GM19099 (cell line): ENCODE results near the gene ELAC2.

Experiments
- POLR2A ChIP-seq: IDR thresholded peaks from 3 replicates; pipeline ENCODE4 v1.6.1; 2011; ENCODE audit warnings: low read depth; ENCODE audit not compliant: insufficient read length; ENCODE audit errors: extremely low read depth

The ELAC2 gene

DNA sequence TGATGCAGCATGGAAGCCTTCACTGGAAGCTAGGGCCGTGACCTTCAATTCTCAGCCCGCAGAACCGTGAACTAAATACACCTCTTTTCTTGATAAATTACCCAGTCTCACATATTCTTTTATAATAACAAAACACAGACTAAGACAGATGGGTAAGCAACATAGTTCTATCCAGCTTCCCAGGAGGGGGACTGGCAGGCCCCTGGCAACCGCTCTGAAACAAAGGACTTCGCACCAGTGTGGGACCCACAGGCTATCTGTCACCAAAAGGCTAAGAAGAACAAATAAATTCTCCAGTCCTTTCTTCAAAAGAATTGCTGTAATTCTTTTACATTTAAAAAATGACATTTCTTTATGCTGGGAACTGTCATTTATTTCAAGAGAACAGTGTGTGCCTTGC, 19.0 kb downstream of the ELAC2 start:
- no peak for TF ChIP-seq POLR2A

DNA sequence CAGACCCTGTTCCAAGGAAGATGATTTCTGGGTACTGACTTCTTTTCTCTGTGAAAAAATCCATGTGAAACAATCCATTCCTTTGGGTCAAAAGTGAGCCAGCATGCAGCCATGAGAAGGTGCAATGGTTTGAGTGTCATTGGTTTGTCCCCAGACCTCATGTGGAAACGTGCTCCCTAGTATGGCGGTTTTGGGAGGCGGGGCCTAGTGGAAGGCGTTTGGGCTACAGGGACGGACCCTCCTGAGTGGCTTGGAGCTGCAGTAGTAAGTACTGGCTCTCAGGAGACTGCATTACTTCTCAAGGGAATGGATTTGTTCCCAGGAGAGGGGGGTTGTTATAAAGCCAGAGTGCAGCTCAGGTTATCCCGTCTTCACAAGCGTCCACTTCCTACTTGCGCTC, 19.4 kb downstream of the ELAC2 start:
- no peak for TF ChIP-seq POLR2A

DNA sequence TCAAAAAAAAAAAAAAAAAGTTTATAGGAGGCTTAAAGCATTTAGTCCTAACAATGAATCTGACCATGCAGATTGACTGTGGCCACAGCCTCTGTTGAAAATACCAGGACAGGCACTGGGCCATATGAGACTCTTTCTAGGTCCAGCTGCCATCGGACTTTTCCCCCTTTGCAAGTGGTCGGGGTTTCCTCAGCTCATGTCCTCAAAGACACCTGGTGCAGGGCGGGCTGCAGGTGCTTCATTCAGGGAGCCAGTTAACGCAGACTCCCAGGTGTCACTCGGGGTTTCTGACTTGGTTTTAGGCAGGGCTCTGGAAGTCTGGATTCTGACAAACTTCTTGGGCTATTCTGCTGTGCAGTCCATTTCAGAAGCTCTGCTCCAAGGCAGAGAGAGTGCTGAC, 20.9 kb downstream of the ELAC2 start:
- no peak for TF ChIP-seq POLR2A

DNA sequence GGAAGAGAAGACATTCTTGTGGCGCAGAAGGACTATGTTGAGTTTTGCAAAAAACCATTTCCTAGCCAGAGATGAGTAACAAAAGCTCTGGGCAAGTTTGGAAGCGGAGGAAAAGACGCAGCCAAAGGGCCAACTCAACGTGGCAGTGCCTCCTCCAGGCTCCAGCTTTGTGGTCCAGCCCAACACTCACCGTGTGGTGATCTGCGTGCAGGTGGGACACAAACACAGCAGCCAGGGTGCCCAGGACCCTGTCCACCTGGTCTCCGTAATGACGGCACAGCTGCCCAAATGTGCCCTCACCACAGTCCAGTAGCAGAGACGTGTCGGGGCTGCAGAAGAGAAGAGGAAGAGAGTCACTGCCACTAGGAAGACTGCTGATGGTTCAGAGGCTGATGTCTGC, 21.5 kb downstream of the ELAC2 start:
- no peak for TF ChIP-seq POLR2A

DNA sequence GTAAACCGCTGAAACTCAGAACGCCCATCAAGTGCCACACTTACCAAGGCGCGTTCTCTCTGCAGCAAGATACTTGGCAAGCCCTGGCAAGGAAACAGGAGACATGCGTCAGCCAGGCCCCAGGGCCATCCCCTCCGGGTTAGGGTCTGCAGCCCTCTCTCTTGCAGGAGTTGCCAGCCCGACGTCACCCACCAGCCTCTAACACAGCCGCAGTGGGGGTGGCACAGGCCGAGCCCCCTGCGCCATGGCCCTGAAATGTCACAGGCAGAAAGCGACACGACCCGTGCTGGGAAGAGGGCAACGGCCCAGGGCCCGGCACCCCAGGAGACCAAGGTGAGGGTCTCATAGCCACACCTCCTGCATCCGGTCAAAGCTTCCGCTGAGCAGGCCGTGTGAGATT, 21.9 kb downstream of the ELAC2 start:
- no peak for TF ChIP-seq POLR2A

DNA sequence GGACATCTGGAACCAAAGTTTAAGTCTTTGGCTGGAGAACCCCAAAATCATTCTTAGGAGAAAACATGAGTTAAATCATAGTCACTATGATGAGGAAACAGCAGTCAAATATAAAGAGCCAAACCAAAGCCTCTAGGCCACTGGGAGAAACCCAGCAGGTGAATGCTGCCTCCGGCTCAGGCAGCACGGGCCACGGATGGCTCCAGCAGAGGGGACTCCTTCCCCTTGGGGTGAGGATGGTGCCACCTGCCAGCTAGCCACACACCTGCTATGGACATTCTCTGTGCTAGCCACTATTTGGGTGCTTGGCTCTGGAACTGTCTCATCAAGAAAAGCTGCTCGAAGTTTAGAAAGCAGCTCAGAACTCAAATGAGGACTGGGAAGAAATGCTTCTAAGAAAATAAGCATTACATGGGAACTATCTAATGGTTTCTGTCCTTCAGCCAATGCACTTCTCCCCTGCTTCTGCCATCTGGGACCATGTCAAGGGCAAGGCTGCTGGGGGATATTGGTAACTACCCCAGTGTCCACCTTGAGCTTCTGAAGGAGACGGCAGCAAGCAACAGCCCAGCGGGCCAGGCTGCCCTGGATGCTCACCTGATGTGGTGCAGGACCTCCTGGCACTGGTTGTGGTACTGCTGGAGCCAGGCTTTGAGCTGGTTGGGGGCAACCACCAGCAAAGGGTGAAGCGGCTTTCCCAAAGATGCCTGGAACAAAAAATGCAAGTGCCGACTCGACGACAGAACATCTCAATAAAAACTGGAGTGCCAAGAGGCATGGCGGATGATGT, 22.5 kb downstream of the ELAC2 start:
- TF ChIP-seq POLR2A, result no peak

DNA sequence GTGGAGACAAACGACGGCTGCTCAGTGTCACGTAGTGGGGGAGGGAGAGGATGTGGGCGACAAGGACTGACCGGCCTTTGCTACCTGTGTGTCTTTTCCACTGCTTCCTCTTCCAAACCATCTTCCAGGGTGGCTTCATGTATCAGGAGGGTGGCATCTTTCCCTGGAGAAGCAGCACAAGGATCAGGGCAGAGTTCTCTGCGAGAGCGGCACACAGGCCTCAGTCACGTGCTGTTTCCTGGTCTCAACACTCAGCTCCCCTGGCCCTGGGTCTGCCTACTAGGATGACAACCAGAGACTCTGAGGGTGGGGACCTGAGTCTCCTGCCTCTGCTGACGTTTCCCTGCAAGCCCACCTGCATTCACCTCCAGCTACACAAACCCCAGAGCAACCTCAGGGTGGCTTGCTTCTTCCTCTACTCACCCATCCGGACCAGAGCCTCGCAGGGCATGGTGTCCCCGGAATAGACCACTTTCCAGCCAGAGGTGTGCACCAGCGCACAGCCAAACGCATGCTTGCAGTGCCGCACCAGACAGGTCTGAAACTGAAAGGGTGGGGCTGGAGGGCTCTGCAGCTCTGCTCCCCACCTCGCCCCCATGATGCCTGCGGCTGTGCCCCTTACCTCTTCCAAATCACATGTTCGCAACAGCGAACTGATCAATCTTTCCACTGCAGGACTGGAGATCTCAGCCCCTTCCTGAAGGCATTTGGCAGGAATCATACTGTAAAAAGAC, 23.3 kb downstream of the ELAC2 start:
- no peak for TF ChIP-seq POLR2A

DNA sequence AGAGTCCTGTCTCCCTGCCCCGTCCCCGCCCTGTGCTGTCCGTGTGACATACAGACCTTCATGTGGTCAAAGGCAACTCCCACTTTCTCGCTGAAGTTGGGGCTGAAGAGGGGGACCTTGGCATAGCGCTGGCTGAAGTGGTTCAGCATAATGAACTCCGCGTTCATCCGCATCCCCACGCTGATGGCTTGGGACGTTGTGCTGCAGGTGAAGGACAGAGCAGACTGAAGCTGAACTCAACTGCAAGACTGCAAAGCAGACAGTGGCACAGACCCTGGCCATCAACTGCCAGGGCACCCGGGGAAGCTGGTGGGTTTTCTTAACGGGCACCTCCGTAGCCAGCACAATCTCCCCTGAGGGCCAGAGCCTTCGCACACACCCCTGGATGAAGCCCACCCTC, 24.2 kb downstream of the ELAC2 start:
- TF ChIP-seq POLR2A, result no peak

DNA sequence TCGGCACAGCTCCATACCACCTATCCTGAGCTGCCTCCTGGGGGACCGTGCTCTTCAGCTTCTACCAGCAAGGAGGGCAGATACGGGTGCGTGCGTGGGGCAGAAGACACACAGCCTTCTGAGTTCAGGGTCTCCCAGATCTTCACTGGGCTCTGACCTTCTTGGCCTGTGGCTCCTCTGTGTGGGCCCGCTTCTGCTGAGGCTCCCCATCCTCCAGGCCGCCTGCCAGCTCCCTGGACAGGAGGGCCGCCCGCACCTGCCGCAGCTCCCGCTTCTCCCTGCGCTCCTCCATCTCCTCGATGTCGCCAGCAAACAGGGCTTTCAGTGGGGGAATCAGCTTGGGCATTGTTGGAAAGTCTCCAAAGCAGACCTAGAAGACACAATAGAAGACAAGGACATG, 25.2 kb downstream of the ELAC2 start:
- no peak for TF ChIP-seq POLR2A

DNA sequence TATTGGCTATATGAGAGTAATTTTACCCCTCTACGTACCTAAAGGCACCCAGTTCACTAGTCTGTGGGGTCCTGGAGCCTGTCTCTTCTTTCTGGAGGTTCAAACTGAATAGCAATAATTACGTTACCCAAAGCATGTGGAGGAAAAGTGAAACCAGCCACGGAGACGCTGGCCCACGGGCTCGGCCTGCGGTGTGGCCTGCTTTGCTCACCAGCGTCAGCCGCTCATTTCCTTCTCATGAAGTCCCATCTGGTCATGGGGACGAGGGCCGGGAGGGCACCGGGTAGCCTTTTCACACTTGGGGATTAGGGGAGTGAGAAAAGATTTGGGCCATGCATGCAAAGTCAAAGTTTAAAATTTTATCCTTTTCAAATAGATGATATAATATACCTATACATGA, 26.9 kb downstream of the ELAC2 start:
- no peak for TF ChIP-seq POLR2A

DNA sequence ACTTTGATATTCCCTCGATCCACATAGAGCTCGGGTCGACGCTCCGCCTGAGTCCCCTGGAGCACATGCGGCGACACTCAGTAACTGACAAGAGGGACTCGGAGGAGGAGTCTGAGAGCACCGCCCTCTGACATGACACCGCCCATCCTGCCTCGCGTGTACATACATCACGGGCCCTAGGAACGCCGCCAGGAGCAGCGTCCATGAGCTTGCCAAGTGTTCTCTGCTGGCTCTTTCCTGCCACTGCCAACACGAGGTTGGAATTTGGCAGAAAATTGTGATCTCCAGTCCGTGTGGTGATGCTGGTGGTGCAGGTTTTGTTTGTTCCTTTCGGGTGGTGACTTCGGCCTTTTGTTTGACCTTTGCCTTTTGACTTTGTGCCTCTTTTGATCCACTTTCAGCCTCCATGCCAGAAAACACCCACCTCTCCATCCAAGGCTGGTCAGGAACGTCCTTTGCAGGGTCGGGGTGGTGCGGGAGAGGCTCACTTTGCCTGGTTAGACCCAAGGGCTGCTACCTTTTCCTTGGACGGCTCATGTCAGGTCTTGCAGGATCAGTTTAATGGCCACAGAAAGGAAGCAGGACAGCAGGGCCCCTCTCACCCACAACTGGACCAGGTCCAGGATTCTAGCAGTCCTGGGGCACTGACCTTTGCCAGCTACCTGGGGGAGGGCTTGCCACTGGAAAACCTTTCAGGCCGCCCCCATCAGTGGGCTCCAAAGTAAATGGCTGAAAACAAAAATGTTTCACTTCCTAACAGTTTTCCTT, 27.6 kb downstream of the ELAC2 start:
- TF ChIP-seq POLR2A, result no peak

DNA sequence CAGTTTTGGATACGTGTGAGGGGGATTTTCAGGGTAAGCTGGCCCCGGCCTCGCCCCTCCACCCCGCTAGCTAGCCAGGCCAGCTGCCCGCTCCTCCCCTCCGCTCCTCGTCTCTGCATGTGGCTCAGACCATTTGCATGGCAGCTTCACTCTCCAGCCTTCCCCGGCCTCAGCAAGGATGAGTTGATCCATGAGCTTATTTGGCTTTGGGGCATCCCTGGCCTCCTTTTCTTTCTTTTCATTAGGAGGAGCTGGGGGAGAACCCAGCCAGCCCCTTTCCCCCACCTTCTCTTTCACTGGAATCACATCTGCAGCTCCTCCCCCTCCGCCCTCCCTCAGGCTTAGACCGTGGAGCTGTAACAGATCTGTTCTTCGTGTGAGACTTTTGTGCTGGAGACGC, 30.7 kb downstream of the ELAC2 start:
- TF ChIP-seq POLR2A, result no peak

DNA sequence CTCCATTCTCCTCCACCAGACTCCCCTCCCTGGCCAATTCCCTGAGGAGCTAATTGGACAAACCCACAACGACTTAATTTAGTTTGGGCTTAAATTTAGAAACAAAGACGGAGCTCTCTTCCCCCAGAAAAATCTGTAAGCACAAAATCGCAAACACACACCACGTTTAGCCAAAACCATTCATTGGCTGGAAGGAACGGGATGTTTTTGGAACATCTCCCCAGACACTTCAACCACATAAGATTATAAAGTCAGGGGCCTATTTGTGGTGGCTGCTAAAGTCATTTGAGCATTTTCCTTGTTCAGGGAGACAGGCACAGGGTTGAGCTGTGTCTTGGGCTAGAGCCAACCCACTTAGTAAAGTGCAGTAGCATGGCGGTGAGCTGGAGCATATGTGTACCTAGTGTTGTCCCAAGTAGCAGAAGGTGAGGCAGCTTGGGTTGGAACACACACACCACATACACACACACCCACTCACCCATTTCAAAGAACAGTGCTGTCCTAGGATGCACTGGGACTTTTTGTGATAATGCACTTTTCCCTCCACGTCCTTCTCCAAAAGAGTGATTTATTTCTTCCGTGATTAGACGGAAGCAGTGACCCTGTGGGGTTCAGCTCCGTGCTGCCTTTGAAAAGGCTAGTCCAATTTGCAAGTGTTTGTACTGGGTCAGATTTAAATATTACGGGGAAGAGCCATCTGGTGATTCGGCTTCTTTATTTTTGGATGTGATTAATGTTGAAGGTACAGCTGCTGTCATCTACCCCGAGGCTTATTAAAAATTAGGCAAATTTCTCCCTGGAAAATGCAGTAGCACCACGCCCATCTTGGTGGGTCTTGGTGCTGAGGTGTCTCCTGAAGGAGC, 32.2 kb downstream of the ELAC2 start:
- no peak for TF ChIP-seq POLR2A

DNA sequence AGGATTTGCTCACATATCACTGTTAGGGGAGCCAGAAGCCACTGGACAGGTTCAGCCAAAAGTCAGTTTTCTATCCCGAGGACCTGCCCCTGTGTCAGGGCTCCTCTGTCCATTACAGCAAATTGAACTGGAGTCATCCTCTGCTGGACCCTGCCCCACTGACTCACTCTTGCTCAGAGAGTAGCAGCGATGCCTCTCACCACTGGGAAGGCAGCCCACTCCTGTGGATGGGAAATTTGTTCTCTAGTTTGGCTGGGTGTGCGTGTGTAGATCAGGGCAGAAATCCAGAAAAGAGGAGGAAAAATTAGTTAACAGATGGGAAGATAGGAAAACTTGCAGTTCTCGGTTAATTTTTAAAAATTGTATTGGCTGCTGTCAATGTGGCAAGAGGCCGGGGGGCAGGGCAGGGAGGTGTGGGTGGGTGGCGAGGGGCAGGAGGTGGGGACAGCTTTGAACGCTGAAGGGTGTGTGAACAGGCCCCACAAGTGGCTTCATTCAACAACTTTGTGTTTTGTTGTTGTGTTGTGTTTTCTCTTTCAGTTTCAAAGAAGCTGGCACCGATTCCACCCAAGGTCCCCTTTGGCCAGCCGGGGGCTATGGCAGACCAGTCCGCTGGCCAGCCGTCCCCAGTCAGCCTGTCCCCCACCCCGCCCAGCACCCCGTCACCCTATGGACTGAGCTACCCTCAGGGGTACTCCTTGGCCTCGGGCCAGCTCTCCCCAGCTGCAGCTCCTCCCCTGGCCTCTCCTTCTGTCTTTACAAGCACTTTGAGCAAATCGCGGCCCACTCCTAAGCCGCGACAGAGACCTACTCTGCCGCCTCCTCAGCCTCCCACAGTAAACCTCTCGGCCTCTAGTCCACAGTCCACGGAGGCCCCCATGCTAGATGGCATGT, 33.6 kb downstream of the ELAC2 start:
- TF ChIP-seq POLR2A, result no peak

DNA sequence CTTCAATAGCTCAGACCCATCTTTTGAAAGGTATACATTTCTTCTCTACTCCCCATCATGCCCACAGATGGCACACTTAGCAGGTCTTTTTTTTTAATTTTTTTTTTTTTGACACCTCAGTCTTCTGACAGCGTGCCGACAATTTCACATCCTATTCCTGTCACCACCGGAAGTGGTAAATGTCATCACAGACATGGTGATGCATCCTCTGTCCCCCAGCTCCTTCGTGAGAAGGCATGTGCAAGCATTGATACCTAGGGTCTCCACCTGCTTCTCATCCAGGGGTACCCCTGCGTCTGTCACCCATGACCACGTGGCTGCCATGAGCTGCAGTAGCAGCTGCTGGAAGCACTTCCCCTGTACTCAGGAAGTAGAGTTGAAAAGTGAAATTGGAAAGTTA, 35.6 kb downstream of the ELAC2 start:
- no peak for TF ChIP-seq POLR2A
